Stimulated activated CD4-positive, alpha-beta T cell treated with anti-CD3 and anti-CD28 coated beads, Interleukin-1b, Interleukin-23, amount 100 ng/mL, for 4 hours (primary cell): ENCODE data around the gene FBXW4.
"Not testable (repeated sequence)": the region's sequence is repeated elsewhere in the genome, so short reads cannot be mapped to it uniquely, and the experiment has no call there.

Source experiments
- DNase-seq, 2 donors: peaks; one replicate each; pipeline ENCODE4 v3.0.0-alpha.2; 2020; ENCODE audit warnings: low read depth in 2 of 2

FBXW4 gene

GRCh38 chr10:101617824-101618568 is 77.0 kb downstream of the FBXW4 start:
- no peak for DNase-seq

DNA sequence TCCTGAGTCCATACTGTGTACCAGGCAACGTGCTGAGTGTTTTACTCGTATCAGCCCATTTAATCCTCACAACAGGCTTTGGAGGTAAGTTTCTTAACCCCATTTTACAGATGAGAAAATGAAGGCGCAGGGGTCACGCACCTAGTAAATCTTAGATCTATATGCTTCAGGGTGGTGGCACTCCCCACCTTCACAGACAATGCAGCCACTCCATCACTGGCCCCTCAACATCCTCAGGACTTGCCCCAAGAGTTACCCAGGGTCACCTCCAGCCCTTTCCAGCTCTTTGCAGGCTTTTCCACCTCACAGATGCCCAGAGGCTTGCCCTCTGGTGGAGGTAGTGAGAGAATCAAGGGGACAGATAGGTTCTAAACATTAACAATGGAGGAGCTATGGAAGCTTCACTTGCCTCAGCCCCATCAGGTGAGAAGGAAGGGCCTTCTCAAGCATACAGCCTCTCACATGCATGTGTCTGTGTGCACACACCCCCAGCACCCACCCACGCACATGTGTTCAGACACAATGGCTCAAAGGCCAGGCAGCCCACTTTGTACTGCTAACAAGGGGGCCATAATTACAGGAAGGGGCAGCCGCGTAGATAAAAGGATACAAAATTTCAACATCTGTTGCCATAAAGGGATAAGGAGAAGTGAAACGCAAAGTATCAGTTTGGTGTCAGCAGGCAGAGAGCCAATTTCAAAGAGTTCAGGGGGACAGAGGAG is 77.7 kb downstream of the FBXW4 start:
- no peak for DNase-seq

GRCh38 chr10:101616415-101617101 is 78.4 kb downstream of the FBXW4 start:
- no peak for DNase-seq

DNA sequence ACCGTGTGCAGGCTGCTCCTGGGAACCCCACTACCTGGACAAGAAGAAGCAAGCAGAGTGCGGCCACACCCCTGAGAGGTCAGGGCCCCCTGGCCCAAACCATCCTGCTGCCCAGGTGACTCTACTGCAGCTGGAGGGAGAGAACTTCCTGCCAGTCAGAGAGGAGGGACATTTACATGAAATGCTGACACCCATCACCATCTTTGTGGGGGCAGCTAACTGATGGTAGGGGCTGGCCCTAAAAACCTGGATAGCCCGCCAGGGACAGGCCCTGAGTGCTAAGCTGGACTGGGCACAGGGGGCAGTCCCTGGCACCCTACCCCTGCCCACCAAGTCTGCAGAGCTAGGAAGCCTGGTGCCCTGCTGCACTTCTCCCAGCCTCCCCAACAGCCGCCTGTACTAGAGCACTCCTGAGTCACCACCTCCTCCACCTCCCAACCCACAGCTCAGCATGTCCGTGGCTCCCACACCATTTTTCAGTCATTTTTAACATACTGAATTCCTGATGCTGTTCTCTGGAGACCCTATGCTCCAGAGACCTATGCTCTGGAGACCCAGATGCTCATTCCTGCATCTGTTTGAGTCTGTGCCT is 79.3 kb downstream of the FBXW4 start:
- no peak for DNase-seq

- no peak for DNase-seq
Measured at GRCh38 chr10:101614663-101615524, 80.1 kb downstream of the FBXW4 start.

DNA sequence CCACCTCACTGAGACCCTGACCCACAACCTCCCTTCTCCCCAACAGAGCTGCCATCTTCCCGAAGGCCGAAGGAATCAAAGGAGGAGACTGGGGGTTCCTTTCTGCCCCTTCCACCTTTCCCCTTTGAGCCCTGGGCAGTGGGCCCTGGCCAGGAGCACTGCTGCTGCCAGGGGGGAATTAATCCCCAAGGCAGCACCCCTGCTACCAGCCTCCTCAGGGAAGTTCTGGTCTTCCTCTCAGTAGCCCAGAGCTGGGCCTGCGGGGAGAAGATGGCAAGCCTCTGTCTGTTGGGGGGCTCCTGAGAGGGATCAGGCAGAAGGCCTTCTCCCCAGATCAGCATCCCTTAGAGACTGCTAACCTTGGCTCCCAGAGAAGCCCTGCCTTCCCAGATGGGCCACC is 81.3 kb downstream of the FBXW4 start:
- no peak for DNase-seq

DNA sequence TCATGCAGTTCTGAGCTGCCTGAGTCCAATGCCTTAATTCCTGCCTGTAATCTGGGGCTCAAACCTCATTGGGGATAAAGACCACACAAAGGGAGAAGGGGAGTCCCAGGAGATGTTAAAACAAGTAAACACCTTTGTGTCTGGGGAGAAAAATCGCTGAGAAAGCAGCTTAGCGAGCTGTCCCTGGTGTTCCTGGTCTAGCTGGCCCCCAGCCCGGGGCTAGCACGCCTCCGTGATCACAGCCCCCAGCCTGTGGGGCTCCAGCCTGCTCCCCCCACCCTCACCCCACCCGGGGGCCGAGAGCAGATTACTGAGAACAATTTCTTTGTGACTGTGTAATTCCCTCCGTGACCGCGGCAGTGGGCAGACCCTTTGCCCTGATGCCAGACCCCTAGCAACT is 82.1 kb downstream of the FBXW4 start:
- DNase-seq = no peak

- DNase-seq = no peak
Measured at GRCh38 chr10:101612086-101612485, 82.9 kb downstream of the FBXW4 start.

DNA sequence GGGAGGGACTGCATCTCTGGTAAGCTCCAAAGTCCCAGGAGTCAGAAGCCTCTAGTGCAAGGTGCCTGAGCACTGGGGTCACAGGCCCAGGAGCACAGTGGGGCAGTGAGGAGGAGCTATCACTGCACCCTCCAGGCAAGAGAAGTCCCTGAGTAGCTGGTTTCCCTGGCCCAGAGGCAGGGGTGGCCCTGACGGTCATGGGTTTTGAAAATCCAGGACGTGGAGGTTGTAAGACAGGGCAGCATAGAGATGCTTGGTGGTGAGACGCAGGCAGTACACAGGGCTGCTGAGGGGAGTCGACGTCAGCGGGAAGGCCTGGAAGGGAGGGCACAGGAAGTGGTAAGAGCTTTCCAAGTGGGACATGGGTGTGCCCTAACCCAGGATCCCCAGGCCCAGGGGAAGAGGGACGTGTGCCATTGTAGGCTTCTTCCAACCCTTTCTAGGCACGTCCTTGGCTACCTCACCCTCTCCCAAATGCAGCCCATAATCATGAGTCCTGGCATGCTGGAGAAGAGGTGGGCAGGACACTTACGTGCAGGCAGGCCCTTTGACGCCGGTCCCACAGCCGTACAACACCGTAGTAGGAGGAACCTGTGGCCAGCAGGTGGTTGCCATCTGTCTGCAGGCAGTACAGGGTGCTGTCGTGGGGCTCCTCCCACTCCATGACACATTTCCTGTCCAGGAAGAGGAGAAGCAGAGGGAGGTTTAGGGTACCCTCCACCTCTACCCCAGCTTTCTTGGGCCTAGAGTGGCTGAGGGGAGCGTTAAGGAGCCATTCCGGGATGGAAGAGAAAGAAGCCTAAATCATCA is 83.7 kb downstream of the FBXW4 start:
- DNase-seq = no peak

- no peak for DNase-seq
Measured at GRCh38 chr10:101609481-101609880, 85.5 kb downstream of the FBXW4 start.

- no peak for DNase-seq
Measured at GRCh38 chr10:101607124-101607523, 87.8 kb downstream of the FBXW4 start.

DNA sequence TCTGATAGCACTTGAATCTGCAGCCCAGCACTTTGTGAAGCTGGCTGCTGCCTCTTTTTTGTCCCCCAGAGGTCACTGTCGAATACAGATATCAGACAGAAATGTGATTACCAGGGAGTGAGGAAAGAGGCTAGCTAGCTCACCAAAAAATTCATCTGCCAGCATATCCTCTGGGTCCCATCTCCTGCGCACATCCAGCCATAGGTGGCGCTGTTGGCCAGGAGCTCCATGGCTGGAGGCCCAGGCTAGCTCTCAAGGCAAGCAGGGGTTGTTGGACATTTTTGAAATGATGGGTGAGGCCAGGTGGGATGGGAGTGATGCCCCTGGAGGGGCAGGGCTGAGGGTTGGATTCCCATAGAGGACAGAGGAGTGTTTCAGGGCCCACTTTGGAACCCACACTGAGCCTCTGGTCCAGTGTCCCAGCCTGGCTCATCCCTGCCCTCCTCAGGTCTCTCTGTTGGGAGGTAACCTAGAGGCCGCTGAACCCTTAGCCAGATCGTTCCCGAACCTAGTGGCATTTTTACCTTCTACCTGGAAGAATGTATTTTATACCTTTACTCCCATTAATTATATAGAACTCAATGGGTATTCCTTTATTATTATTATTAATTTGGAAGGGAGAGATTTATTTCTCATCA is 92.1 kb downstream of the FBXW4 start:
- peak; percentile 21 to 63 for DNase-seq

DNA sequence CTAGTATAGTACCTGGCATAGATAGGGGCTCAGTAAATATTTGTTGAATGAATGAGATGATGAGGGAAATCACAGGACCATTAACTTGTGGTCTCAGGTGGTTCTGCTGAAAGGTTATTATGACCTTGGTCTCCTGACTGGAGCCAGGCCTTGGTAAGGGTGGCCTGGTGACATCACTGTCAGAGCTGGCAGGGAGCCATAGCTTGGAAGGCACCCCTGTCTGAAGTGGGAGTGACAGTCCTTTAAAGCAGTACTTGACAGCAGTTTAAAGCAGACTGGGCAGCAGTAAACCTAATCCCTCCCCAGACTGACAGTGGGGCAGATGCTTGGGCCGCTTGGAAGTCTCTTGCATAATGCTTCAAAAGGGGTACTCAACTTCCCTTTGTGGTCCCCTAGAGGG is 93.4 kb downstream of the FBXW4 start:
- no peak for DNase-seq

DNA sequence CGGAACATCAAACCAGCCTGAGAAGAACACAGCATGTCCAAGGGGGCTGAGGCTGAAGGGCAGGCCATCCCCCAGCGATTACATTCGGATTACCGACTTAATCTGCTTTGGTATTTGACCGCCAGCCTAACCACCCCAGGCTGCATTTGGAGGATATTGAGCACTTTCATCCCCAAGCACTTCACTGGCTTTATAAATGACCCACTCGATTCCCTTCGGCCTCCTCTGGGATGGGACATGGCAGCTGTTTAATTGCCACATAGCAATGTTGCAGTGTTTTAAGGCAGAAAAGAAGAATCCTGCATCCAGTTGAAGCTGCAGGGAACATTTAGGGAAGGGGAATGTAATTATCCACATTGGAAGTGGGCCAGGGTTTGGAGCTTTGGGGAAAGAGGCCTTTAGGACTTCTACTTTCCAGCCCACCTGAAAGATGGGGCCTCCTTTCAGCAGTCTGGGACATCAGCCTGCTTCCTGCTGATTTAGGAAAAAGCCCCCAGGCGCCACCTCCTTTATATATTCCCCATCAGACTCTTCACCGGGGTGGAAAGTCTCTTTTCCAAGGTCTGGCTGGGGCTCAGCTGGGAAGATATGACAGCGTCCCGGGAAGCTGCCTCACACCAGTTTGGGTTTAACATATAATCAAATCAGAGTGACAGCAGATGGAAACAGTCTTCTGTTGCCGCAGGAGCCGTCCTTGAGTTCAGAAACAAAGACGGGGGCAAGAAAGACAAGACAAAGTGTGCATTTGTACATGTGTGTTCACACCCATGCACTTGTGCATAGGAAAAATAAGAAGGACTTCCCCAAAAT is 97.7 kb downstream of the FBXW4 start:
- no peak for DNase-seq

DNA sequence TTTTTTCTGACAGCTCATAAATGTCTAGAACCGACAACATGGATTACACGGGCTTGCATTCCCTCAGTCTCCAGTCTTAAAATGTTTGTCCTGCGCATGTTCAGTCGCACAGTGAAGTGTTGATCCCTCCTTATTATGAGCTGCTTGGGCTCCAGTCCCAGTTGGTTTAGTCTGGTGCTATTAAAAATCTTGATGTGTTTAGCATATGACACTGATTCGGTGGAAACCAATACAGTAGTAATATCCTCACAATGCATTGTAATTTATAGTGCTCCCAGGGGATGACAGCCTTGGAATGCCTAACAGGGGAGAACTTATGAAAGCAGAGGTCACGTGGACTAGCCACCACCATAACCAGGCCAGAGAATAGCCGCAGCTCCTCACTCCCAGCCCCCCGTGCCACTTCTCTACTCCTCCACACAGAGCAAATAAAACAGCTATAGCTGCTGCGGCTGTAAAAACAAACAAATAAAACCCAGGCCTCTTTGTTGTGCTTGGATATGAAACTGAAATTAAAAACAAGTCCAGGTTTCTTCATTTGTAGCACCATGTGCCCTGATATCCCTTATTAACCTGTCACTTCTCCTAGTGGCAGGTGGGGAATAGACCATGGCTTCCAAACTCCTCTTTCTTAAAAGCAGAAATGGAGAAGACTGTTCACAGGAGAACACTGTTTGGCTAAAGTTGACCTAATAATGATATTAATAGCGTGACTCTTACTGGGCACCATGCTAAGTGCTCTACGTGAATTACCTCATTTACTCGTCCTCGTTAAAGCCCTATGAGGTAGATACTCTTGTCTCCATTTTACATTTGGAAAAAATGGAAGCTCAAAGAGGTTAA is 99.2 kb downstream of the FBXW4 start:
- no peak for DNase-seq

- DNase-seq = not testable (repeated sequence)
Measured at GRCh38 chr10:101593331-101593730, 101.6 kb downstream of the FBXW4 start.

DNA sequence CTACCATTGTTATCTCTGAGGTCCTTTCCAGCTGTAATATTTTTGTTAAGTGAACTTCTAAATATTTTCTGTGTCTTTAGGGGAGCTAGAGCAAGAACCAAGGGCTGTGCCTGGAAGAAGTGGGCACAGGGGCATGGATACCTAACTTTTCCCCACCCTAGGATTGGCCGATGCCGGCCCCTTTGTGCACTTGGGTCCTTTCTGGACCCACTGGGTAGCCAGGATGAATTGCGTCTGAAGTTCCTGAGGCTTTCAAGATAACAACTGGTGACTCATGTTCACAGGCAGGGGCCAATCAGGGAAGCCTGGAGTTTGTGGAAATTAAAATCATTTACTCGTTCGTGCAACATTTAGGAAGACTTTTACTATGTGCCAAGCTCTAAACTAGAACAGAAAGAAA is 106.1 kb downstream of the FBXW4 start:
- no peak for DNase-seq
